Endodermal cell (in vitro differentiated cells): Measurements from ENCODE around the gene ARID5A. TPM values are rescaled to one million over a fixed set of nuclear protein-coding genes. Genes with fewer than 3 reads are reported as not detected.

ENCODE experiments used
- DNase-seq: peaks from one replicate; pipeline ENCODE4 v3.0.0-alpha.2; 2017
- H3K27ac ChIP-seq: 2 replicates; pipeline ENCODE4 v1.5.1; 2013; ENCODE audit warnings: mild to moderate bottlenecking, low read depth, low read length, moderate library complexity
- H3K27me3 ChIP-seq: 2 replicates; pipeline ENCODE4 v1.6.1; 2013; ENCODE audit warnings: mild to moderate bottlenecking, low read length, moderate library complexity; ENCODE audit not compliant: insufficient read depth, control insufficient read depth, poor library complexity, severe bottlenecking
- H3K36me3 ChIP-seq: 2 replicates; pipeline ENCODE4 v1.7.0; 2013; ENCODE audit warnings: mild to moderate bottlenecking, low read length, moderate library complexity; ENCODE audit not compliant: control insufficient read depth, insufficient read depth
- H3K4me1 ChIP-seq: one replicate; pipeline ENCODE4 v1.7.0; 2013; ENCODE audit warnings: low read length; ENCODE audit not compliant: control insufficient read depth, insufficient read depth
- H3K4me3 ChIP-seq: 2 replicates; pipeline ENCODE4 v1.5.1; 2013; ENCODE audit warnings: mild to moderate bottlenecking, low read length, moderate library complexity
- H3K9ac ChIP-seq: 2 replicates; pipeline ENCODE4 v1.6.1; 2013; ENCODE audit warnings: mild to moderate bottlenecking, low read length, moderate library complexity; ENCODE audit not compliant: poor library complexity, severe bottlenecking; ENCODE audit errors: extremely low read depth
- H3K9me3 ChIP-seq: 2 replicates; pipeline ENCODE4 v1.6.1; 2013; ENCODE audit warnings: mild to moderate bottlenecking, low read length, moderate library complexity; ENCODE audit not compliant: control insufficient read depth
- H3K27ac Mint-ChIP-seq: 2 replicates; pipeline ENCODE4 v1.8.0; 2020; ENCODE audit warnings: mixed read lengths
- H3K27me3 Mint-ChIP-seq: 2 replicates; pipeline ENCODE4 v1.8.0; 2021; ENCODE audit warnings: mild to moderate bottlenecking, mixed read lengths; ENCODE audit not compliant: insufficient read depth
- H3K36me3 Mint-ChIP-seq: 2 replicates; pipeline ENCODE4 v1.8.0; 2020; ENCODE audit warnings: low read depth, mixed read lengths
- H3K4me1 Mint-ChIP-seq: 2 replicates; pipeline ENCODE4 v1.8.0; 2020; ENCODE audit warnings: mixed read lengths
- H3K4me3 Mint-ChIP-seq: 2 replicates; pipeline ENCODE4 v1.8.0; 2020; ENCODE audit warnings: mild to moderate bottlenecking, moderate library complexity, mixed read lengths
- H3K9me3 Mint-ChIP-seq: 2 replicates; pipeline ENCODE4 v1.8.0; 2020; ENCODE audit warnings: mild to moderate bottlenecking, mixed read lengths
- WGBS, 2 experiments: methylation state at CpG; one replicate each; pipeline versions ENCODE4 v1.1.5 to v1.1.7; 2013; ENCODE audit warnings: missing lambda C conversion rate in 2 of 2, mixed read lengths in 1 of 2; ENCODE audit not compliant: insufficient coverage in 1 of 2, insufficient read length in 1 of 2; 5-methylcytosine and 5-hydroxymethylcytosine counted together
- long read RNA-seq, 4 experiments: library from polyadenylated mRNA in 2 of 4; library from RNA in 1 of 4; library from capped mRNA in 1 of 4; stranded (forward) in 3 of 4; unstranded in 1 of 4; transcript quantifications; one replicate each; pipeline ENCODE4 v2.0.0, GENCODE V29; 2020 to 2021; ENCODE audit warnings: inconsistent platforms in 1 of 4
- polyA plus RNA-seq, 2 experiments: library from polyadenylated mRNA; stranded (reverse); fragments of 50-300 nt; gene quantifications; one replicate each; pipeline ENCODE4 v1.2.3, GENCODE V29; 2013
- total RNA-seq, 2 donors: library from RNA; stranded (reverse); fragmentation: NEBNext Ultra II Directional in 1 of 2; extraction: Animal tissue kit (Norgen Biotek cat#: 25700) in 1 of 2; gene quantifications; 2 replicates in 1 of 2; 3 replicates in 1 of 2; pipeline ENCODE4 v1.2.1, GENCODE V29; 2021
- TF ChIP-seq, protein P1 (sequence below): fragments of 200-600 bp; sonication (generic); conservative IDR thresholded peaks from 2 replicates; pipeline ENCODE4 v1.5.0; 2021; ENCODE audit warnings: antibody characterized with exemption, mild to moderate bottlenecking

ARID5A gene, protein sequence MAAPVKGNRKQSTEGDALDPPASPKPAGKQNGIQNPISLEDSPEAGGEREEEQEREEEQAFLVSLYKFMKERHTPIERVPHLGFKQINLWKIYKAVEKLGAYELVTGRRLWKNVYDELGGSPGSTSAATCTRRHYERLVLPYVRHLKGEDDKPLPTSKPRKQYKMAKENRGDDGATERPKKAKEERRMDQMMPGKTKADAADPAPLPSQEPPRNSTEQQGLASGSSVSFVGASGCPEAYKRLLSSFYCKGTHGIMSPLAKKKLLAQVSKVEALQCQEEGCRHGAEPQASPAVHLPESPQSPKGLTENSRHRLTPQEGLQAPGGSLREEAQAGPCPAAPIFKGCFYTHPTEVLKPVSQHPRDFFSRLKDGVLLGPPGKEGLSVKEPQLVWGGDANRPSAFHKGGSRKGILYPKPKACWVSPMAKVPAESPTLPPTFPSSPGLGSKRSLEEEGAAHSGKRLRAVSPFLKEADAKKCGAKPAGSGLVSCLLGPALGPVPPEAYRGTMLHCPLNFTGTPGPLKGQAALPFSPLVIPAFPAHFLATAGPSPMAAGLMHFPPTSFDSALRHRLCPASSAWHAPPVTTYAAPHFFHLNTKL
- 1 to 10 TPM; 1.8 to 3.5 TPM for total RNA-seq
- 6.4 TPM for polyA plus RNA-seq (2013, experiment 1 of 2)
- 6.9 TPM for polyA plus RNA-seq (2013, experiment 2 of 2)
- long read RNA-seq, experiment 1, partial matches to known transcripts: 2 of 4 reads
- long read RNA-seq, experiment 1, other reads (novel, unspliced or antisense): 2 of 4 reads
- long read RNA-seq, experiment 2, transcript ARID5A-201 (7 exons, 2,188 nt): major isoform, 7 of 10 reads
- long read RNA-seq, experiment 2, partial matches to known transcripts: 1 of 10 reads
- long read RNA-seq, experiment 2, other reads (novel, unspliced or antisense): 1 of 10 reads
- long read RNA-seq, experiment 3, transcript ARID5A-201 (7 exons, 2,188 nt): major isoform, 16 of 31 reads
- long read RNA-seq, experiment 3, partial matches to known transcripts: 2 of 31 reads
- long read RNA-seq, experiment 3, other reads (novel, unspliced or antisense): 8 of 31 reads
- long read RNA-seq, experiment 4: 0 reads

DNA sequence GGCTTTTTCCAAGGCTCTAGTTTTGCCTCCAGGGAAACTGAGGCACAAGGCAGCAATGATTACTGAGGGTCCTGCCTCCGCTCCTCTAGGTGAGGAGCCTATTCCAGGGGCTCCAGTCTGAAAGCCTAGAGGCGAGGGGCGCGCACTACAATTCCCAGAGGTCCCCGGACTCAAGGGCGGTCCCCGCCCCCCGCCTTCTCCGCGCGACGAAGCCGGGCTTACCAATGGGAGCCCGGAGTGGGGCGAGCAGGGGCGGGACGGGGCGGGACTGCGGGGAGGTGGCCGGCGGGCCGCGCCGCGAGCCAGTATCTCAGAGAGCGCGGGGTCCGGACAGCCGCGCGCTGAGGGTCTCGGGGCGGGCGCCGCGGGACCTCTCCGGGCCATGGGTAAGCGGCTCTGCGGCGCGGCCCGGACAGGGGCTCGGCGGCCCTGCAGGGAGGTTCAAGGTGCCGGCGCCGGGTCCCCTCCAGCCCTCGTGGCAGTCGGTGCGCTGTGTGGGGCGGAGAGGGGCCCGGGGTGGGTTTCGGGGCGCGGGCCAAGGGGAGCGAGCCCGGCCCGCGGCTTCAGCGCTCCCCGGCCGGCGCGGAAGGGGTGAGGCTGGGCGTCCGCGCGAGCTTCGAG is at the start of gene ARID5A:
Gene ARID5A (plus strand): TSS at position 308 of the 621 bp plus-strand sequence. CDS start 75 bp downstream, at position 383.
- peak within 1 kb of the TSS; percentile 30 for H3K9ac ChIP-seq
- H3K27me3 Mint-ChIP-seq: peaks cover 21% of the 10 kb centered on the region

DNA sequence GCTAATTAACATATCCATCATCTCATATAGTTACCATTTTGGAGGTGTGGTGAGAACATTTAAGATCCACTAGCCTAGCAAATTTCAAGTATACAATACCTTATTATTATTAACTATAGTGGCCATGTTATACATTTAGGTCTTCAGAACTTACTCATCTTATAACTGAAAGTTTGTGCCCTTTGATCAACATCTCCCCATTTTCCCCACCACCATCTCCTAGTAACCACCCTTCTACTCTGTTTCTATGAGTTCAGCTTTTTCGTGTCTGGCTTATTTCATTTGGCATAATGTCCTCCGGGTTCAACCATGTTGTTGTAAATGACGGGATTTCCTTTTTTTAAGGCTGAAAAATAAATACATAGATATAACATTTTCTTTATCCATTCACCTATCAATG is 47.3 kb upstream of the ARID5A start:
- Mint-ChIP-seq H3K4me3 (no peak overlapping the region), H3K27me3 (peaks cover 9% of the 10 kb centered on the region), H3K27ac (no peak overlapping the region), H3K36me3 (no peaks in the 10 kb centered on the region), H3K4me1 (peaks cover 21% of the 10 kb centered on the region), H3K9me3 (peaks cover 11% of the 10 kb centered on the region)
- H3K9ac ChIP-seq: no peak overlapping the region
- TF ChIP-seq, protein P1, sequence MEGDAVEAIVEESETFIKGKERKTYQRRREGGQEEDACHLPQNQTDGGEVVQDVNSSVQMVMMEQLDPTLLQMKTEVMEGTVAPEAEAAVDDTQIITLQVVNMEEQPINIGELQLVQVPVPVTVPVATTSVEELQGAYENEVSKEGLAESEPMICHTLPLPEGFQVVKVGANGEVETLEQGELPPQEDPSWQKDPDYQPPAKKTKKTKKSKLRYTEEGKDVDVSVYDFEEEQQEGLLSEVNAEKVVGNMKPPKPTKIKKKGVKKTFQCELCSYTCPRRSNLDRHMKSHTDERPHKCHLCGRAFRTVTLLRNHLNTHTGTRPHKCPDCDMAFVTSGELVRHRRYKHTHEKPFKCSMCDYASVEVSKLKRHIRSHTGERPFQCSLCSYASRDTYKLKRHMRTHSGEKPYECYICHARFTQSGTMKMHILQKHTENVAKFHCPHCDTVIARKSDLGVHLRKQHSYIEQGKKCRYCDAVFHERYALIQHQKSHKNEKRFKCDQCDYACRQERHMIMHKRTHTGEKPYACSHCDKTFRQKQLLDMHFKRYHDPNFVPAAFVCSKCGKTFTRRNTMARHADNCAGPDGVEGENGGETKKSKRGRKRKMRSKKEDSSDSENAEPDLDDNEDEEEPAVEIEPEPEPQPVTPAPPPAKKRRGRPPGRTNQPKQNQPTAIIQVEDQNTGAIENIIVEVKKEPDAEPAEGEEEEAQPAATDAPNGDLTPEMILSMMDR: no peak
- H3K27ac ChIP-seq: no peak overlapping the region
- H3K9me3 ChIP-seq: peaks cover 6% of the 10 kb centered on the region
- no peak for DNase-seq
- H3K36me3 ChIP-seq: no peaks in the 10 kb centered on the region
- no peak overlapping the region for H3K4me3 ChIP-seq
- 86% methylated on average over 2 of the region's 3 CpGs; no CpG with 5 or more reads in 1 of the 2 experiments for WGBS, 2 experiments
- no peaks in the 10 kb centered on the region for H3K4me1 ChIP-seq
- H3K27me3 ChIP-seq: no peaks in the 10 kb centered on the region

More for the DNA sequence above, at the start of gene ARID5A:
- TF ChIP-seq, protein P1: peak; percentile 67
- Mint-ChIP-seq H3K4me3 (peak within 1 kb of the TSS; percentile 67), H3K4me1 (peaks cover 25% of the 10 kb centered on the region), H3K9me3 (no peaks in the 10 kb centered on the region), H3K36me3 (no peaks in the 10 kb centered on the region), H3K27ac (no peak within 1 kb of the TSS)
- DNase-seq: peak; percentile 97
- Histone ChIP-seq H3K4me3 (peak within 1 kb of the TSS; percentile 79), H3K27ac (no peak within 1 kb of the TSS), H3K27me3 (peaks cover 23% of the 10 kb centered on the region), H3K9me3 (no peaks in the 10 kb centered on the region), H3K4me1 (no peaks in the 10 kb centered on the region), H3K36me3 (no peaks in the 10 kb centered on the region)
- 1 to 2% methylated on average over 20 to 69 of the region's 69 CpGs for WGBS, 2 experiments

DNA sequence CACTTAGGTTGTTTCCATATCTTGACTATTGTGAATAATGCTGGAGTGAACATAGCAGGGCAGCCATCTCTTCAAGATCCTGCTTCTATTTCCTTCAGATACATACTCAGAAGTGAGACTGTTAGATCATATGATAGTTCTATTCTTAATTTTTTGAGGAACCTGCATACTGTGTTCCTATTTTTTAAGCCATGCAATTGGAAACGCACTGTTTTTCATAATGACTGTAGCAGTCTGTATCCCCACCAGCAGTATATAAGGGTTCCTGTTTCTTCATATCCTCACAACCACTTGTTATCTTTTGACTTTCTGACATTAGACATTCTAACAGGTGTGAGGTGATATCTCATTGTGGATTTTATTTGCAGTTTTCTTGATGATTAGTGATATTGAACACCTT is 46.9 kb upstream of the ARID5A start:
- Mint-ChIP-seq H3K9me3 (peaks cover 15% of the 10 kb centered on the region), H3K4me3 (no peak overlapping the region), H3K27me3 (peaks cover 8% of the 10 kb centered on the region), H3K27ac (no peak overlapping the region), H3K4me1 (peaks cover 21% of the 10 kb centered on the region), H3K36me3 (no peaks in the 10 kb centered on the region)
- H3K27ac ChIP-seq: no peak overlapping the region
- WGBS, 2 experiments: 86 to 94% methylated on average over 1 of the region's 1 CpG
- no peaks in the 10 kb centered on the region for H3K36me3 ChIP-seq
- no peaks in the 10 kb centered on the region for H3K4me1 ChIP-seq
- no peak overlapping the region for H3K9ac ChIP-seq
- H3K27me3 ChIP-seq: no peaks in the 10 kb centered on the region
- H3K4me3 ChIP-seq: no peak overlapping the region
- peaks cover 10% of the 10 kb centered on the region for H3K9me3 ChIP-seq
- TF ChIP-seq, protein P1: no peak
- DNase-seq: no peak
